Measurements from ENCODE around the gene GNAO1. TPM values are rescaled to one million over a fixed set of nuclear protein-coding genes. Genes with fewer than 3 reads are reported as not detected.
A peak's percentile ranks its signal among the peaks of the same experiment; 100 is the strongest.

The GNAO1 gene
- total and polyA plus RNA-seq, 2 of the 13 experiments (the other 11 are each of a cell fraction or from before 2014, with no cell fraction given): not detected

DNA sequence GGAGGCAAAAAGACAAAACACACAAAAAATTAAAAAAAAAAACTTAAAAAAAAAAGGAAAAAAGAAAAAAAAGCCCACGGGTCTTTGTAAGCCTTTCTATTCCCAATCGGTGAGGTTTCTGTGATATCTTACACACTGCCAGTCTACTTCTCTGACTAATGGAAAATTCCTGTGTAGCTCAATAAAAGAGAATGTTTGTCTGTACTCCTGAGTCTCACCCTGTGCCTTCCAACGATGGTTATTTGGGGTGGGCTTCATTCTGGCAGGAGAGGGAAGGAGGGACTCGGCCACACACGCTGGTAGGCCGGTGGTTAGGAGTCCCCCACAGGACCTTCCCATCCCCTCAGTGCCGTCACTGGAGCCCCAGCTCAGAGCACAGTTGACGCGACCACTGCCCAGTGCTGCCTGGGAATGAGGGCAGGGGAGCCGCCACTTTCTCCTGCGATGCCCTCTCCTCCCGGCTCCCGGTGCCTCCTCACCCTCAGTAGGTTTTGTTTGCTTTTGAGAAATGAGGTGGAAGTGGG, 166.0 kb downstream of the GNAO1 start (continued):
- TF ChIP-seq IRX3 (CRISPR knock-in tag; IDR thresholded peaks at IDR 0.05; ENCODE audit: borderline replicate concordance, low read depth) (no peak), THAP11 (CRISPR knock-in tag; IDR thresholded peaks at IDR 0.05) (no peak), ZNF343 (CRISPR knock-in tag; IDR thresholded peaks at IDR 0.05) (peak; percentile 31; the same call in 1 of the 2 replicates), SP4 (CRISPR knock-in tag; IDR thresholded peaks at IDR 0.05) (0 out of 2 replicates have a peak, but pooled peaks have one; percentile 7), POLR2AphosphoS5 (IDR thresholded peaks at IDR 0.05; ENCODE audit: low read depth, low read length) (no peak), ZNF3 (CRISPR knock-in tag; IDR thresholded peaks at IDR 0.05) (no peak), ZNF768 (CRISPR knock-in tag; IDR thresholded peaks at IDR 0.05) (no peak), ZNF260 (CRISPR knock-in tag; IDR thresholded peaks at IDR 0.05; ENCODE audit: borderline replicate concordance, low read depth) (no peak), ZBTB42 (CRISPR knock-in tag; IDR thresholded peaks at IDR 0.05) (no peak), ZNF549 (CRISPR knock-in tag; IDR thresholded peaks at IDR 0.05) (no peak), FOXA1 (IDR thresholded peaks at IDR 0.05) (no peak), FOXA1 (CRISPR knock-in tag; IDR thresholded peaks at IDR 0.05) (no peak), ZNF598 (CRISPR knock-in tag; IDR thresholded peaks at IDR 0.05; ENCODE audit: borderline replicate concordance) (no peak), DMAP1 (CRISPR knock-in tag; IDR thresholded peaks at IDR 0.05) (peak; percentile 56; the same call in 1 of the 2 replicates), ZIK1 (CRISPR knock-in tag; IDR thresholded peaks at IDR 0.05; ENCODE audit: borderline replicate concordance, low read depth) (0 out of 2 replicates have a peak, but pooled peaks have one; percentile 5), ZNF790 (CRISPR knock-in tag; IDR thresholded peaks at IDR 0.05; ENCODE audit: borderline replicate concordance) (no peak), KMT2A (CRISPR knock-in tag; IDR thresholded peaks at IDR 0.05) (no peak), PRPF4 (IDR thresholded peaks at IDR 0.05; ENCODE audit: low read depth, low read length, poor library complexity, severe bottlenecking) (no peak), RNF2 (conservative IDR thresholded peaks at IDR 0.05; ENCODE audit: low read depth) (no peak)
- TF ChIP-seq, protein P1, sequence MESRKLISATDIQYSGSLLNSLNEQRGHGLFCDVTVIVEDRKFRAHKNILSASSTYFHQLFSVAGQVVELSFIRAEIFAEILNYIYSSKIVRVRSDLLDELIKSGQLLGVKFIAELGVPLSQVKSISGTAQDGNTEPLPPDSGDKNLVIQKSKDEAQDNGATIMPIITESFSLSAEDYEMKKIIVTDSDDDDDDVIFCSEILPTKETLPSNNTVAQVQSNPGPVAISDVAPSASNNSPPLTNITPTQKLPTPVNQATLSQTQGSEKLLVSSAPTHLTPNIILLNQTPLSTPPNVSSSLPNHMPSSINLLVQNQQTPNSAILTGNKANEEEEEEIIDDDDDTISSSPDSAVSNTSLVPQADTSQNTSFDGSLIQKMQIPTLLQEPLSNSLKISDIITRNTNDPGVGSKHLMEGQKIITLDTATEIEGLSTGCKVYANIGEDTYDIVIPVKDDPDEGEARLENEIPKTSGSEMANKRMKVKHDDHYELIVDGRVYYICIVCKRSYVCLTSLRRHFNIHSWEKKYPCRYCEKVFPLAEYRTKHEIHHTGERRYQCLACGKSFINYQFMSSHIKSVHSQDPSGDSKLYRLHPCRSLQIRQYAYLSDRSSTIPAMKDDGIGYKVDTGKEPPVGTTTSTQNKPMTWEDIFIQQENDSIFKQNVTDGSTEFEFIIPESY (CRISPR knock-in tag; IDR thresholded peaks at IDR 0.05): no peak
- TF ChIP-seq, protein P2, sequence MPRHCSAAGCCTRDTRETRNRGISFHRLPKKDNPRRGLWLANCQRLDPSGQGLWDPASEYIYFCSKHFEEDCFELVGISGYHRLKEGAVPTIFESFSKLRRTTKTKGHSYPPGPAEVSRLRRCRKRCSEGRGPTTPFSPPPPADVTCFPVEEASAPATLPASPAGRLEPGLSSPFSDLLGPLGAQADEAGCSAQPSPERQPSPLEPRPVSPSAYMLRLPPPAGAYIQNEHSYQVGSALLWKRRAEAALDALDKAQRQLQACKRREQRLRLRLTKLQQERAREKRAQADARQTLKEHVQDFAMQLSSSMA (CRISPR knock-in tag; IDR thresholded peaks at IDR 0.05): no peak
- TF ChIP-seq, protein P3, sequence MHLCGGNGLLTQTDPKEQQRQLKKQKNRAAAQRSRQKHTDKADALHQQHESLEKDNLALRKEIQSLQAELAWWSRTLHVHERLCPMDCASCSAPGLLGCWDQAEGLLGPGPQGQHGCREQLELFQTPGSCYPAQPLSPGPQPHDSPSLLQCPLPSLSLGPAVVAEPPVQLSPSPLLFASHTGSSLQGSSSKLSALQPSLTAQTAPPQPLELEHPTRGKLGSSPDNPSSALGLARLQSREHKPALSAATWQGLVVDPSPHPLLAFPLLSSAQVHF (CRISPR knock-in tag; IDR thresholded peaks at IDR 0.05): no peak
- TF ChIP-seq, protein P4, sequence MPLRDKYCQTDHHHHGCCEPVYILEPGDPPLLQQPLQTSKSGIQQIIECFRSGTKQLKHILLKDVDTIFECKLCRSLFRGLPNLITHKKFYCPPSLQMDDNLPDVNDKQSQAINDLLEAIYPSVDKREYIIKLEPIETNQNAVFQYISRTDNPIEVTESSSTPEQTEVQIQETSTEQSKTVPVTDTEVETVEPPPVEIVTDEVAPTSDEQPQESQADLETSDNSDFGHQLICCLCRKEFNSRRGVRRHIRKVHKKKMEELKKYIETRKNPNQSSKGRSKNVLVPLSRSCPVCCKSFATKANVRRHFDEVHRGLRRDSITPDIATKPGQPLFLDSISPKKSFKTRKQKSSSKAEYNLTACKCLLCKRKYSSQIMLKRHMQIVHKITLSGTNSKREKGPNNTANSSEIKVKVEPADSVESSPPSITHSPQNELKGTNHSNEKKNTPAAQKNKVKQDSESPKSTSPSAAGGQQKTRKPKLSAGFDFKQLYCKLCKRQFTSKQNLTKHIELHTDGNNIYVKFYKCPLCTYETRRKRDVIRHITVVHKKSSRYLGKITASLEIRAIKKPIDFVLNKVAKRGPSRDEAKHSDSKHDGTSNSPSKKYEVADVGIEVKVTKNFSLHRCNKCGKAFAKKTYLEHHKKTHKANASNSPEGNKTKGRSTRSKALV (CRISPR knock-in tag; IDR thresholded peaks at IDR 0.05): no peak
- TF ChIP-seq, protein P5, sequence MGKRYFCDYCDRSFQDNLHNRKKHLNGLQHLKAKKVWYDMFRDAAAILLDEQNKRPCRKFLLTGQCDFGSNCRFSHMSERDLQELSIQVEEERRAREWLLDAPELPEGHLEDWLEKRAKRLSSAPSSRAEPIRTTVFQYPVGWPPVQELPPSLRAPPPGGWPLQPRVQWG (CRISPR knock-in tag; IDR thresholded peaks at IDR 0.05; ENCODE audit: borderline replicate concordance, low read depth): no peak
- TF ChIP-seq, protein P6, sequence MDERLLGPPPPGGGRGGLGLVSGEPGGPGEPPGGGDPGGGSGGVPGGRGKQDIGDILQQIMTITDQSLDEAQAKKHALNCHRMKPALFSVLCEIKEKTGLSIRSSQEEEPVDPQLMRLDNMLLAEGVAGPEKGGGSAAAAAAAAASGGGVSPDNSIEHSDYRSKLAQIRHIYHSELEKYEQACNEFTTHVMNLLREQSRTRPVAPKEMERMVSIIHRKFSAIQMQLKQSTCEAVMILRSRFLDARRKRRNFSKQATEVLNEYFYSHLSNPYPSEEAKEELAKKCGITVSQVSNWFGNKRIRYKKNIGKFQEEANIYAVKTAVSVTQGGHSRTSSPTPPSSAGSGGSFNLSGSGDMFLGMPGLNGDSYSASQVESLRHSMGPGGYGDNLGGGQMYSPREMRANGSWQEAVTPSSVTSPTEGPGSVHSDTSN (CRISPR knock-in tag; IDR thresholded peaks at IDR 0.05): no peak

Measured in HepG2 (cell line).